ENCODE measurements around the gene SMIM1.

SMIM1 gene

DNA sequence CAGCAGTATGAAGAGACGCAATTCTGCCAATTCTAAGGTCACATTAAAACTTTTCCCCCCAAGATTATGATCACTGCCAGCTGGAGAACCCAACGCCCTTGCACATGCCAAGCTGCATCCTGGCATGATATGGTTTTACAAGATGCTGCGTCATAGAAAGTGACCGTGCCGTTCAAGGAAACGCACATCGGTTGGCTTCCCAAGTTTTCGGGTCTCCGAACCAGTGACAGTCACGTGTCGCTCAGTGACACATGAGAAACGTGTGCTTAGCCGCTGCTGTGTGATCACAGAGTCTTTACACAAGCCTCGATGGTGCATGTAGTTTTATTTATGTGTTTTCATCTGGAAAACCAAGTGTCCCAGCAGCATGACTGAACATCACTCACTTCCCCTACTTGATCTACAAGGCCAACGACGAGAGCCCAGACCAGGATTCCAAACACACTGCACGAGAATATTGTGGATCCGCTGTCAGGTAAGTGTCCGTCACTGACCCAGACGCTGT is 7.4 kb downstream of the SMIM1 start:
- no peak for TF ChIP-seq POLR2AphosphoS5 (IDR thresholded peaks at IDR 0.05; ENCODE audit: low read depth, low read length)
- no peak for TF ChIP-seq TAF1 (IDR thresholded peaks at IDR 0.05; ENCODE audit: low read depth, low read length)
- TF ChIP-seq SPI1 (IDR thresholded peaks at IDR 0.05; ENCODE audit: low read depth, low read length): no peak
- TF ChIP-seq PAX5 (IDR thresholded peaks at IDR 0.05; ENCODE audit: insufficient read depth, low read length, severe bottlenecking): no peak
- TF ChIP-seq POU2F2 (IDR thresholded peaks at IDR 0.05; ENCODE audit: low read depth, low read length): no peak
- no peak for TF ChIP-seq POLR2A (IDR thresholded peaks at IDR 0.05; ENCODE audit: low read depth, low read length)
- DNase-seq (ENCODE audit: insufficient read length, low spot score) (no peak), FAIRE-seq (no peak)

DNA sequence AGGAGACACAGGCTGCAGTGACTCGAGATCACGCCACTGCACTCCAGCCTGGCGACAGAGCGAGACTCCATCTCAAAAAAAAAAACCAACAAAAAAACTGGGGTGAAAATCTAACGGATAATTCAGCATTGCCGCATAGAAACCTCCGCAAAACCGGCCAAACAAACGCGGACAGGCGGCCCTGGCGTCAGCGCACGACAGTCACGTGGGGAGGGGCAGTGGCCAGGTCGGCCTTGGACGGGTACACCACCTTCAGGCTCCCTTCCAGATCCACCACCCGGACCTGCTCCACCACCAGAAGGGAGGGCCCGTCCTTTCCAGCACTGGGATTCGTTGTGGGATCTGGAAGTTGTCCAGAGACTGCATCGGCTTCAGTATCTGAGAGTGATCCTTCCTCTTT is 8.4 kb downstream of the SMIM1 start:
- TF ChIP-seq POLR2AphosphoS5 (IDR thresholded peaks at IDR 0.05; ENCODE audit: low read depth, low read length) (no peak), SPI1 (IDR thresholded peaks at IDR 0.05; ENCODE audit: low read depth, low read length) (no peak)
- FAIRE-seq (no peak), DNase-seq (ENCODE audit: insufficient read length, low spot score) (no peak)

DNA sequence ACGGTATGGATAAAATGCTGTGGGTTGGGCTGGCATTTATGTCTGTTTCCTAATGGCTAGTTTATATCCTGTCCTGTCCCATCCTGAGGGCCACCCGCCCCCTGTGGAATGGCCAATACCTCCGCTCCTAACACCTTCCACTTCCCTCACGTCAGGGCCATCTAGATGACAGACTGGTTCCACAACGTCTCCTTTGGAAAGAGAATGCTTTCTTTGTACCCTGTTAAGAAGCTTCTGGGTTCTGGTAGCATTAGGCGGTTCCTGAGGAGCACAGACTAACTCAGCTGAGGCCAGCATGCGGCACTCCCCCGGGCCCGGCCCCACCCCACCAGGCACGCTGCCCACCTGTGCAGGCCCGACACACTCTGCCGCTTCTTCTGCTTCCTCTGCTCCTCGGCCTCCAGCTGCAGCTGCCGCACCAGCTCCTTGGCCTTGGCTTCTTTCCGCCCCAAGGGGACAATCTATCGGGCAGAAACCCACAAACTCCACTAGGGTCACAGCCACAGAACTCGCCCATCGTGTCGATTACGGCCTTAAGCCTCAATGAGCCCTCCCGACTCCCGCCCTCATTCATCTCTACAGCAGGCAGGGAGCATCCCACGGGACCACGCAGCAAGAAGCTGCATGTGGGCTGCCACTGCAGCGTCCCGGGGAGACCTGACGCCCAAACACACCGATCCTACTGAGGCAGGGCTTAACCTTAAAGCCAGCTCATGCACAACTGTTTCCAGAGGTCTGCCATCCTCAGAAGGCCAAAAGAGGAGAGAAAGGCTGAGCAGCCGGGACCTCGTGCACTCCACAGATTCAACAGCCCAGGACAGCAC is 11.3 kb downstream of the SMIM1 start:
- TF ChIP-seq PAX5 (IDR thresholded peaks at IDR 0.05; ENCODE audit: insufficient read depth, low read length, severe bottlenecking) (no peak), POU2F2 (IDR thresholded peaks at IDR 0.05; ENCODE audit: low read depth, low read length) (no peak), SPI1 (IDR thresholded peaks at IDR 0.05; ENCODE audit: low read depth, low read length) (no peak), TAF1 (IDR thresholded peaks at IDR 0.05; ENCODE audit: low read depth, low read length) (no peak), POLR2AphosphoS5 (IDR thresholded peaks at IDR 0.05; ENCODE audit: low read depth, low read length) (no peak), POLR2A (IDR thresholded peaks at IDR 0.05; ENCODE audit: low read depth, low read length) (no peak)
- DNase-seq (ENCODE audit: insufficient read length, low spot score) (no peak), FAIRE-seq (no peak)

DNA sequence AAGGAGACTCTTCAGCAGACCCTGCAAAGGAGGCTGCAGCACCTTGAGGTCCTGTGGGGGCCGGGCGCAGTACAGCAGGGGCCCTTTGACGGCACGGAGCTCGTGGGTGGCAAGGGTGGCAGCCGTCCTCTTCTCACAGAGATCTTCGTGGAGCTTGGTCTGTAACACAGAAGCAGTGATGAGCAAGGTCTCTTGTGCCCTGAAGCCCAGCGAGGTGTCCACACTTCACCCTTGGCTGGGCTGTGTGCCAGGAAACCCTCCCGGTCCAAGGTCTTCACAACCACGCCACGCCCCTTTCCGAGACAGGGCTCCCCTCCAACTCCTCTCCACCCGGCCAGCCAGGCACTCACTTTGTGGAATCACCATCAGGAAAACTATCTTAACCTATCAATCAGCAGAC is 12.5 kb downstream of the SMIM1 start:
- DNase-seq (ENCODE audit: insufficient read length, low spot score) (no peak), FAIRE-seq (no peak)
- TF ChIP-seq POLR2A (IDR thresholded peaks at IDR 0.05; ENCODE audit: low read depth, low read length): no peak
- TF ChIP-seq POLR2AphosphoS5 (IDR thresholded peaks at IDR 0.05; ENCODE audit: low read depth, low read length): peak; percentile 41; the same call in 1 of the 2 replicates
- TF ChIP-seq SPI1 (IDR thresholded peaks at IDR 0.05; ENCODE audit: low read depth, low read length): no peak
- no peak for TF ChIP-seq TAF1 (IDR thresholded peaks at IDR 0.05; ENCODE audit: low read depth, low read length)
- no peak for TF ChIP-seq POU2F2 (IDR thresholded peaks at IDR 0.05; ENCODE audit: low read depth, low read length)

DNA sequence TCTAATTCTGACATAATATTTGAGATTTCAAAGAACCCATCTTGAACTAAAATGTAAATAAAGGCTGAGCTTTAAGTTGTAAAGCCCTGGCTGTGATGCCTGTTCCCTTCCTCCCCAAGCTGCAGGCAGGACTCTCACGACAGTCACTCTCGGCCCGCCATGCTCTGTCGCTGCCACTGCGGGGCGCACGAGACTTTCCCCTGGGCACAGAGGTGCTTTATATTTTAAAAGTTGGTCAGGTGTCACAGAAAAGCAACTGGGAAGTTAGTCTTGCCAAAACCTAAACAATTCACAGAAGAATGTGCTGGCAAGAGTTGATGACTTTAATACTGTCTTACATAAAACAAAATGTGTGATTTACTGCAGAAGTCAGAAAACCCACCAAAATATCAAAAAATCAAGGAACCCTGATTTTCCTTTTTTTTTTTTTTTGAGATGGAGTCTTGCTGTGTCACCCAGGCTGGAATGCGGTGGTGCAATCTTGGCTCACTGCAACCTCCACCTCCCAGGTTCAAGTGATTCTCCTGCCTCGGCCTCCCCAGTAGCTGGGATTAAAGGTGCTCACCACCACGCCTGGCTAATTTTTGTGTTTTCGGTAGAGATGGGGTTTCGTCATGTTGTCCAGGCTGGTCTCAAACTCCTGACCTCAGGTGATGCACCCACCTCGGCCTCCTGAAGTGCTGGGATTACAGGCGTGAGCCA is 13.1 kb downstream of the SMIM1 start:
- DNase-seq (ENCODE audit: insufficient read length, low spot score) (no peak), FAIRE-seq (no peak)
- no peak for TF ChIP-seq PAX5 (IDR thresholded peaks at IDR 0.05; ENCODE audit: insufficient read depth, low read length, severe bottlenecking)
- TF ChIP-seq POU2F2 (IDR thresholded peaks at IDR 0.05; ENCODE audit: low read depth, low read length): no peak
- no peak for TF ChIP-seq POLR2A (IDR thresholded peaks at IDR 0.05; ENCODE audit: low read depth, low read length)
- TF ChIP-seq POLR2AphosphoS5 (IDR thresholded peaks at IDR 0.05; ENCODE audit: low read depth, low read length): no peak
- no peak for TF ChIP-seq SPI1 (IDR thresholded peaks at IDR 0.05; ENCODE audit: low read depth, low read length)
- TF ChIP-seq TAF1 (IDR thresholded peaks at IDR 0.05; ENCODE audit: low read depth, low read length): no peak

DNA sequence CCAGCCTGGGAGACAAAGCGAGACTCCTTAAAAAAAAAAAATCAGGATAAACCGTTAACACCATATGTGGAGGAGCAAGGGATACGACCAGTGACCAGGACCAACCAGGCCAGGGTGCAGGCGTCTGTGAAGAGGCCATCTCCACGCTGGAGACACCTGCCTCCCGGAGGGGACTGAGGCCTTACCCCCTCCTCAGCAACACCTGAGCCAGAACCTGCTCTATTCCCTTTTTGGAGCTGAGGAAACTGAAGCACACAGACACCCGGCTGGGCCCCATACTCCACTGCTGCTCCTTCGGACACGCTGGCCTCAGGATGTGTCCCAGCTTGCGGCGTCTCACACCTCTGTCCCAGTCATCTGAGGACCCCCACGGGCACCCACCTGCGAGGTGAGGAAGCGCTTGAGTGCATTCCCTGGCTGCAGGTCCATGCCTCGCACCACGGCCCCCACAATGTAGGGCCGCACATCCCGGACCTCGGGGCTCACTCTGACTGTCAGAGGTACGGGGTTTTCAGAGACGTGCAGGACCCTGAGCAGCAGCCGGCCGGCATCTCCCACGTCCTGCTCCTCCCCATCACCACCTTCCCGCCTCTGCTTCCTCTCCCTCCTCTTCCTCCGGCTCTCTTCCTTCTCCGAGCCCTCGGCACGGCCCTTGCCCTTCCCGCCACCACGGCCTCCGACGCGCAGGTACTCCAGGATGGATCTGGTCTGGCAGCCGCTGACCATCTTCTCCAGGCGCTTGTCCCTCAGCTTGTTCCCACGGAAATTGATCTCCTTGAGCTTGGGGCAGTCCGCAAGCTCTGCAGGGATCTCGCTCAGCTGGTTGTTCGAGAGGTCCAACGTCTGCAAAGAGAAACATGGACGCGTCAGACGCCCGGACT is 14.2 kb downstream of the SMIM1 start:
- TF ChIP-seq POU2F2 (IDR thresholded peaks at IDR 0.05; ENCODE audit: low read depth, low read length) (no peak), POLR2AphosphoS5 (IDR thresholded peaks at IDR 0.05; ENCODE audit: low read depth, low read length) (no peak), PAX5 (IDR thresholded peaks at IDR 0.05; ENCODE audit: insufficient read depth, low read length, severe bottlenecking) (no peak), POLR2A (IDR thresholded peaks at IDR 0.05; ENCODE audit: low read depth, low read length) (no peak), TAF1 (IDR thresholded peaks at IDR 0.05; ENCODE audit: low read depth, low read length) (no peak), SPI1 (IDR thresholded peaks at IDR 0.05; ENCODE audit: low read depth, low read length) (no peak)
- DNase-seq (ENCODE audit: insufficient read length, low spot score) (no peak), FAIRE-seq (no peak)

DNA sequence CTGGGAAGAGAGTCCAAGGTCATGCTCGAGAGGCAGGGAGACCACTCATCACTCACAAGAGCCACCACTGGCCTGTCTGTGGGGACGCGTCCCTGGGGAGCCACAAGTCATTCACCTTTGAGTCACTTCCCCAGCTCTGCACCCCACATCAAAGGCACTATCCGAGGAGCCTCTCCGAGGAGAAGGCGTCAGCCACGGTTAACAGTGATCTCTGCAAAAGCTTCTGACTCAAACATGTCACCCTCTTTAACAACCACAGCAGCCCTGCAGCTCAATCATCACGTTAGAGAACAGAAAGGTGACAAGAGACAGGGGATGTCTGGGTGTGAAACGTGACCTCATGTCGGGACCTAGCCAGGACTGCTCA is 14.8 kb downstream of the SMIM1 start:
- no peak for TF ChIP-seq TAF1 (IDR thresholded peaks at IDR 0.05; ENCODE audit: low read depth, low read length)
- no peak for TF ChIP-seq POLR2A (IDR thresholded peaks at IDR 0.05; ENCODE audit: low read depth, low read length)
- no peak for TF ChIP-seq POLR2AphosphoS5 (IDR thresholded peaks at IDR 0.05; ENCODE audit: low read depth, low read length)
- TF ChIP-seq PAX5 (IDR thresholded peaks at IDR 0.05; ENCODE audit: insufficient read depth, low read length, severe bottlenecking): no peak
- peak; percentile 34; the same call in 1 of the 2 replicates for TF ChIP-seq SPI1 (IDR thresholded peaks at IDR 0.05; ENCODE audit: low read depth, low read length)
- DNase-seq (ENCODE audit: insufficient read length, low spot score) (no peak), FAIRE-seq (no peak)

DNA sequence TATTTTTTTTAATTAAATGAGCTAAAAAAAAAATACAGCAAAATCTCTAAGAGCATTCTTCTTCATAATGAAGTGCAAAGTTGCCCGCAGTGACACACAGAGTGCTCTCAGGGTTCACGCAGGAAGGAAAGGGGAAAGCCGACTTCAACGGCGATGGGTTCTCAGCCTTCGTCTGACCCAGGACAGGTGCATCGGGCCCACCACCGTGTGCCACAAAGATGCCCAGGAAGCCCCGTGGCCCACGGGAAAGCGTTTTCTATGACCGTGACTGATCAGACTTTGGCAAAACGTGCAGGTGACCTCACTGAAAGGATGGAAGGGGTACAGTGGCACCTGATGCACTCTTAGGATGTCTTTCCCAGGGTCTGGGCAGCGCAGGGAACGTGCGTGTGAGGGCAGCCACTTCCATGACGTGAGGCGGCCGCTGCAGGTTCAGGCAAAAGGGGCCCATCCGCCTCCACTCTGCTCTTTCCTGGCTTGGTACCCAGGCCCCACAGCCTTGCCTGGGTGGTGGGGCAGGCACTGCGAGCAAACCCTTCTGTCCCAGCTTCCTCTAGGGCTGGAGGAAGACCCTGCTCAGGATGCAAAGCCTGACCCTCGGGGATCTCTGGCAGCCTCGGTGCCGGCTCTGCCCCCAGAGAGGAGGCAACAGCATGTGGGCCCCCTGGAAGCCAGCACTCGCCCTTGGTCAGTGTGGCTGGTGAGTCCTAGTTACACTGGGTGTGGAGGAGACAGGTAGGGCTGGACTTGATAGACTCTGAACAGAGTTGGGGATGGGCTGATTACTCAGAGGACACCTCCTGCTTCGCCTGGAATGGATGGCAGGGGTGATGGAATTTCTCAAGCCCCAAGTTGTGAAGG is 15.4 kb downstream of the SMIM1 start:
- DNase-seq (ENCODE audit: insufficient read length, low spot score) (no peak), FAIRE-seq (no peak)
- TF ChIP-seq POLR2A (IDR thresholded peaks at IDR 0.05; ENCODE audit: low read depth, low read length) (no peak), POLR2AphosphoS5 (IDR thresholded peaks at IDR 0.05; ENCODE audit: low read depth, low read length) (no peak), POU2F2 (IDR thresholded peaks at IDR 0.05; ENCODE audit: low read depth, low read length) (no peak), PAX5 (IDR thresholded peaks at IDR 0.05; ENCODE audit: insufficient read depth, low read length, severe bottlenecking) (no peak), SPI1 (IDR thresholded peaks at IDR 0.05; ENCODE audit: low read depth, low read length) (no peak), TAF1 (IDR thresholded peaks at IDR 0.05; ENCODE audit: low read depth, low read length) (no peak)

Measured in GM12891 (cell line).